GM21526 (cell line): ENCODE measurements around the gene PAPOLB.

Experiments used
- ATAC-seq: cut with Tn5 transposase; IDR thresholded peaks from one replicate; pipeline ENCODE4 v1.9.1; 2021; ENCODE audit warnings: moderate library complexity; ENCODE audit not compliant: unreplicated experiment, low FRiP score

Gene PAPOLB

GRCh38 chr7:4825081-4825480, 36.7 kb downstream of the PAPOLB start:
- no peak for ATAC-seq

DNA sequence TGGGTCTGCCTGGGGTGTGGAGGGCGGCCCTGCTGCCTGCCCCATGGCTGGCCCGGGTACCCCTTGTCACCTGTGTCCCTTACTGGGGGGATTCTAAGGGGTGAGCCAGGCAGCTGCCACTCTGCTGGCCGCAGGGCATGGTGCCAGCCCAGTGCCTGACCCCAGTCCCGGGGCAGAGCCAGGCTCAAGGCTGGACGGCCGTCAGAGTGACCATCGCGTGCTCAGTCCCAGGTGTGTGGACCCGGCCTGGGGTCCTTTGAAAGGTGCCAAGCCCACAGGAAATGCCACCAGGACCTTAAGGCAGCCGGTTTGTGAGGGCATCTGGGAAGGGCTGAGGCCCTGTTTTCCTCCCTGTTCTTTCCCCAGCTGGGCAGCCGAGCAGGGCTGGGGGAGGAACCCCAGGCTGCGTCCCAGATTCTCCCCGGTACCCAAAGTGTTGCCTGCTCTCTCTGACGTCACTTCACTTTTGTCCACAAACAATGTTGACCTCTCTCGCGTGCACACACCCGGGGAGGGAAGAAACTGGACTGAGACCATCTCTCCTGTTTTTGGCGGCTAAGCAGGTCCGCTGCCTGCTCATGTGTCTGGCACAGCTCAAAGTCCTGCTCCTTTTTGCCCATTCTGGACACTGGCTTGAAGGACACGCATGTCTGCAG, 37.6 kb downstream of the PAPOLB start:
- ATAC-seq, result no peak

GRCh38 chr7:4823441-4824119, 38.2 kb downstream of the PAPOLB start:
- no peak for ATAC-seq

- ATAC-seq, result no peak
Measured at GRCh38 chr7:4822677-4823076, 39.2 kb downstream of the PAPOLB start.

DNA sequence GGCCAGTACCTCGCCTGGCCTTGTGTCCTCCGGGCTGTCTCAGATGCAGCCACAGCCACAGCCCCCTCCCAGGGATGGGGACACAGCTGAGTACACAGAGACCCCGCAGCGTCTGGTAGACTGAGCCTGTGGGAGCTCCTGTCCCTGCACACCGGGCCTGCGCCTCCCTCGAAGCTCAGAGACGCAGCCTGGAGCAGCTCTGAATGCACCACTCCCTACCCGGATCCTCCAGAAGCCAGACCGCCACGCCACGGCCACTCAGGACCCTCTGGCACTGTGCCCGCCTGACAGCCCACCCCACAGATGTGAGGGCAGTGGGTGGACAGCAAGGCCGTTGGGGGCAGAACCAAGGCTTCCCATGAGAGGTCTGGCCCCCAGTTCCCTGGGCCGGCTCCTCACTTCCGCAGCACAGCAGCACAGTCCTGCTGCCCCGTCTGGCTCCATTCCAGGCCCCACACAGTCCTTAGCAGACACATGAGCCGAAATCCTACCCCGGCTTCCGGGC, 40.8 kb downstream of the PAPOLB start:
- no peak for ATAC-seq

DNA sequence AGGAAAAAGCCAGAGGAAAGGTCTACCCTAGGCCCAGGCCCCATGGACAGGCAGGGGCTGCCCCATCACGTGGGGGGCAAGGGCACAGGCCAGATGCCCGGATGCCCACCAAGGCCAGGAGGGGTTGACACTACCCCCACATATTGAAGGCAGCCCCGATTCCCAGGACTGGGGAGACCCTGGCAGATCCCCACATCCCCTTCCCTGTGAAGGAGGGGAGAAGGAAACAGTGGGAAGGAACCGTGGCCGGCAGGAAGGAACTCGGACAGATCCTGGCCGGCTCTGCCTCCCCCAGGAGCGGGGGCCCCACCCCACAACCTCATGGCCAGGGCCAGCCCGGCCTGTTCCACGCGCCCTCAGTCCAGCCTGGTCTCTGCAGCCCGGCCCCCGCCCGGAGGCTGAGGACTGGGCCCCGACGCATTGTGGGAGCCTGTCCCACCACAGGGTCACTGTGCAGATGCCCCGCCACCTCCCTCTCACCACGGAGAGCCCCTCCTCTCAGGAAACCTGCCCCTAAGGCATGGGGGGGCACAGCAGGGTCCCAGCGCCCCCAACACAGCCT, 41.3 kb downstream of the PAPOLB start:
- no peak for ATAC-seq

DNA sequence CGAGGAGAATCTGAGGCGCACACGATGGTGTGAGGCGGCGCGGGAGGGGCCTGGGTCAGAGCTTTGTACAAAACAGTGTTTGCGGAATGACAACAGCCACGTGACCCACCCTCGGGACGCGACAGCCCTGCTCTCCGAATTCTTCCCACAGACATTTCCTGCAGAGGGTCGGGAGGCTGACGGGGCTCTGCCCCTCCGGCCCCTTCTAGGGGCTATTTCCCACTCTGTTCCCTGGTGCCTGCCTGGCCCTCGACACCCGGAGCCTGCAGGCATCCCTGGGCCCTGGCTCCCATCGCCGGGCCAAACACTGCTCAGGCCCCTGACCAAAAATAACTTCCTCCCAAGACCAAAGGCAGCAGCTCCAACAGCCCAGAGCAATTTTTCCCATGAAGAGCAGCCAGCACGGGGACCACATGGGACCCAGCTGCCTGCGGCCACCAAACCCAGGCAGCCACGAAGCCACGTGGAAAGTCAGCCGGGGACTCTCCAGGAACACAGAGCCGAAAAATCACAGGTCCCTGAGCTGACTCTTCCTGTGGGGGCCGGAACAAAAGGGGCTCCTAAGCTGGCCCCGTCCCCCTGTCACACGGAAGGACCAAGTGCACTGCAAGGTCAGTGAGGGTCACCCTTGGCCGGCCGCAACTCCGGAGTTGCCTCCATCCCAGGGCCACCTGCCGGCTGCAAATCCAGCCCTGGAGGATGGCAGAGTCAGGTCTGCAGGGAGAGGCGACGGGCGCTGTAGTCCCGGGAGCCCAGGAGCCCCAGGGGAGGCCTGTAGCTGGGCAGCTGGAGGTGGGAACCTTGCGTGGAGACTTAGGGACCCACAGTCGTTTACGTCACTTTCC, 42.0 kb downstream of the PAPOLB start:
- no peak for ATAC-seq

- no peak for ATAC-seq
Measured at GRCh38 chr7:4818000-4818794, 43.6 kb downstream of the PAPOLB start.

GRCh38 chr7:4817178-4817901, 44.5 kb downstream of the PAPOLB start:
- no peak for ATAC-seq

DNA sequence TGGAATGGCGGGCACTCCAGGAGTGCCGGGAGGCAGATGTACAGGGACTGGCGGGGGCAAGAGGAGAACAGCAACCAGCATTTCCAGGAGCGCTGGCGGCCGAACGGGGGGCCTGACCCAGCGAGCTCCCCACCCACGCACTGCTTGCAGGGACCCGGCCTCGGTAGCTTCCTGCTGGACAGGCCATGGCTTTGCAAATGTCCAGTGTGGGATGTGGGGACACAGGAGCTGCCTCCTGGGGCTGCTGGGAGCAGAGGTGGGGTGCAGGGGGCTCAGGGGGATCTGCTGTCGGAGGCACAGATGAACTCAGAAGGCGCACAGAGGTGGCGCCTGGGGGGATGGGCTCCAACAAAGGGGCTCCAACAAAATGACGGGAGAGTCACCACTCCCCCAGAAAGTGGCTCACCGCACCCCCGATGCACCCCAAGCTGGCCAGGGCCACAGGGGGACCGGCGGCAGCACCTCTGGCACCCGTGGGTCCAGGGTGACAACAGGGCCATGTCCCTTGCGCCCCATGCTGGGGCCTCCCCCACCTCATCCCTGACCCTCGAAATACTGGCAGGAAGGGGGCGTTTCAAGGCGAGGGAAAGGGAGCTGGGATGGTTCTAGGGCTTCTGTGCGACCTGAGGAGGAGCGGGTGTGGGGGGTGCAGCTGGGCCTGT, 45.3 kb downstream of the PAPOLB start:
- no peak for ATAC-seq

DNA sequence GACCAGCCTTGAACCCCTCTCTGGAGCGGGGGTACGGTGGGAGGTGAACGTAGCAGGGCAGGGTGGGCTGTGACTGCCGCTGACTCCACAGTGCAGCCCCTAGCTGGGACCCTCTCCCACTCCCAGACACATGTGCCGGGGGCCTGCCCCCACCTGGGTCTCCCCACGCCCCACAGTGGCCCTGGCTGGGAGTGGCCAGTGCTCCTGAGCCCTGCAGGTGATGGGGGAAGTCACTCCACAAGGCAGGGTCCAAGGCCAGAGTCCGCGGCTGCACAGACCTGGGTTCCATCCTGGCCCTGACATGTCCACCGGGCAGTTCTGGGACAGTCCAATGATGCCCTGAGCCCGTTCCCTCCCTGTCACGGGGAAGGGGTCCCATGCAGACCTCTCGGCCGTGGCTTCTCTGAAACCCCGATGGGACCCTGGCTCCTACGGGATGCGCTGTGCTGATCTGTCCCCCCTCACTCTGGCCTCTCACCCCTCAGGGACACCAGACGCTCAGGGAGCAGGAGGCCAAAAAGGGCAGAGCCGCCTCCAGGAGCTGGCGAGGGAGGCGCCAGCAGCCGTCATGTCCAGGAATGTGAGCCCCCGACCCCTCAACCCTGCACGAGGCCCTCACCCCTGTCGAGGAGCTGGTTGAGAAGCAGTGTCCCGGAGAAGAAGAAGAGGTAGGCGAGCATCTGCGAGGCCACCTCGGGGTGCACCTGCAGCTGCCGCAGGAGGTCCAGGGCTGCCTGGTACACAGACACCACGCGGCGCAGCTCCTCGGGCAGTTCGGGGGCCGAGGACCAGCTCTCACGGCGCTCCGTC, 46.0 kb downstream of the PAPOLB start:
- ATAC-seq, result no peak

DNA sequence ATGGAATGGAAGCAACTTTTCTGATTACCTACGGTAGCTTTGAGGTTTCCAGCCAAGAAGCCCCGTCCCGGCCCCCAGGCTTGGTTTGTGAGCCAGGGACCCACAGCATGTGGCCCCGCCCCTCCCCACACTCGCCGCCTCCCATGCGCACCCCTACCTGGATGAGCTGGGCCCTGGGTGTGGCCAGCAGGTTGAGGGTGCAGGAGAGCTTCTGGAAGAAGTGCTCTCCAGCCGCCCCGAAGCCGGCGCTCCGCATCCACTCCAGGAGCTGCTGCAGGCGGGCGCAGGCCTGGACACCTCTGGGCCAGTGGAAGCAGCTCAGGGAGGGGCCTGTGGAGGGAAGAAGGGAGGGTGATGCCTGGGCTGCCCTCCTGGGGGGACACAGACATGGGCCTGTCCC, 46.7 kb downstream of the PAPOLB start:
- ATAC-seq, result no peak

GRCh38 chr7:4814433-4814832, 47.4 kb downstream of the PAPOLB start:
- ATAC-seq, result no peak

DNA sequence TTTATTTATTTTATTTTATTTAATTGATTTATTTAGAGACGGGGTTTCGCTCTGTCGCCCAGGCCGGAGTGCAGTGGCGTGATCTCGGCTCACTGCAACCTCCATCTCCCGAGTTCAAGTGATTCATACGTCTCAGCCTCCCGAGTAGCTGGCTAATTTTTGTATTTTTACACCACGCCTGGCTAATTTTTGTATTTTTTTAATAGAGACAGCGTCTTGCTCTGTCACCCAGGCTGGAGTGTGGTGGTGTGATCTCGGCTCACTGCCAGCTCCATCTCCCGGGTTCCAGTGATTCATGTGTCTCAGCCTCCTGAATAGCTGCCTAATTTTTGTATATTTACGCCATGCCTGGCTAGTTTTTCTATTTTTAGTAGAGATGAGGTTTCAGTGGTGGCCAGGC, 52.2 kb downstream of the PAPOLB start:
- ATAC-seq, result no peak

- ATAC-seq, result no peak
Measured at GRCh38 chr7:4809091-4809591, 52.7 kb downstream of the PAPOLB start.

DNA sequence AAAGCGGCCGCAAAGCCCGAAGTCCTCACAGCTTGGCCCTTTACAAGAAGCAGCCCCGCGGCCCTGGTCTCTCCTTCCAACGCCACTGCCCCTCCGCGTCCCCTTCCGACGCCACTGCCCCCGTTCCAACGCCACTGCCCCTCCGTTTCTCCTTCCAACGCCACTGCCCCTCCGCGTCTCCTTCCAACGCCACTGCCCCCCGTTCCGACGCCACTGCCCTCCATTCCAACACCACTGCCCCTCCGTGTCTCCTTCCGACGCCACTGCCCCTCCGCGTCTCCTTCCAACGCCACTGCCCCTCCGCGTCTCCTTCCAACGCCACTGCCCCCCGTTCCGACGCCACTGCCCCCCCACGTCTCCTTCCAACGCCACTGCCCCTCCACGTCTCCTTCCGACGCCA, 53.3 kb downstream of the PAPOLB start:
- ATAC-seq, result no peak

DNA sequence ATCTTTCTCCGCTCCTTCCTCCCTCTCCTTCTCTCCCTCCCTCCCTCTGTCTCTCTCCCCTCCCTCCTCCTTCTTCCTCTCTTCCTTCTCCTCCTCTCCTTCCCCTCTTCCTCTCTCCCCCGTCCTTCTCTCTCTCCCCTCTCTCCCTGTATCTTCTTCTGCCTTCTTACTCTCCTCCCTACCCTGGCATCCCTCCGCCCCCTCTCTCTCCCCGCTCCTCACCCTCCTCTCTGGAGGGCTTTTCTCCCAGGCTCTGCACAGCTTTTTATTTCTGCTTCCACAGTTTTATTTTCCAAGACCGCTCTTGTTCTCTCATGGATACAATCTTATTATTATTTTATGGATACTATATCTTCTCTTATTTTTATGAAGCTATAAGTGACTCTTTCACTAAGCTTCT, 53.8 kb downstream of the PAPOLB start:
- ATAC-seq, result no peak
